GM12874 (cell line): ENCODE data around the gene SLC25A19.

Experiments used
- CTCF ChIP-seq: IDR thresholded peaks from 2 replicates; pipeline ENCODE4 v1.5.1; 2011; ENCODE audit warnings: low read depth, mild to moderate bottlenecking, control low read depth, low read length, moderate library complexity; ENCODE audit not compliant: insufficient read depth

Gene SLC25A19

GRCh38 chr17:75325827-75326225 lies 36.6 kb upstream of the SLC25A19 start:
- no peak for TF ChIP-seq CTCF

GRCh38 chr17:75325348-75325747 lies 36.1 kb upstream of the SLC25A19 start:
- no peak for TF ChIP-seq CTCF

GRCh38 chr17:75321506-75321905 lies 32.3 kb upstream of the SLC25A19 start:
- no peak for TF ChIP-seq CTCF

GRCh38 chr17:75319904-75320691 lies 30.9 kb upstream of the SLC25A19 start:
- no peak for TF ChIP-seq CTCF

GRCh38 chr17:75318615-75319222 lies 29.5 kb upstream of the SLC25A19 start:
- no peak for TF ChIP-seq CTCF

- no peak for TF ChIP-seq CTCF
Observed at GRCh38 chr17:75318211-75318610, 29.0 kb upstream of the SLC25A19 start.

GRCh38 chr17:75317671-75318070 lies 28.4 kb upstream of the SLC25A19 start:
- no peak for TF ChIP-seq CTCF
